ENCODE data around the gene BRWD1.

Gene BRWD1

GRCh38 chr21:39288987-39289386, 24.4 kb downstream of the BRWD1 start:
- no peaks in the 10 kb centered on the region for H3K27me3 ChIP-seq (ENCODE audit: control insufficient read depth in 1 of 2, insufficient read depth in 2 of 2, low read length in 2 of 2)
- peaks cover 22 to 70% of the 10 kb centered on the region in 2 donors for H3K36me3 ChIP-seq (ENCODE audit: control insufficient read depth in 1 of 2, insufficient read depth in 2 of 2, low read length in 2 of 2)
- H3K9ac ChIP-seq (ENCODE audit: low read depth in 1 of 2, low read length in 2 of 2): no peak overlapping the region
- H3K27ac ChIP-seq (ENCODE audit: low read depth, low read length): no peak overlapping the region
- no peaks in the 10 kb centered on the region for H3K9me3 ChIP-seq (ENCODE audit: control insufficient read depth in 1 of 2, low read length in 2 of 2)
- no peaks in the 10 kb centered on the region for H3K4me1 ChIP-seq (ENCODE audit: control insufficient read depth in 1 of 2, insufficient read depth in 2 of 2, low read length in 2 of 2)
- H3K4me3 ChIP-seq (ENCODE audit: low read depth in 1 of 2, low read length in 2 of 2): no peak overlapping the region

GRCh38 chr21:39282911-39283310, 30.5 kb downstream of the BRWD1 start:
- Histone ChIP-seq H3K4me1 (ENCODE audit: control insufficient read depth in 1 of 2, insufficient read depth in 2 of 2, low read length in 2 of 2) (no peaks in the 10 kb centered on the region), H3K9ac (ENCODE audit: low read depth in 1 of 2, low read length in 2 of 2) (no peak overlapping the region), H3K9me3 (ENCODE audit: control insufficient read depth in 1 of 2, low read length in 2 of 2) (no peaks in the 10 kb centered on the region), H3K36me3 (ENCODE audit: control insufficient read depth in 1 of 2, insufficient read depth in 2 of 2, low read length in 2 of 2) (peaks cover 0 to 31% of the 10 kb centered on the region in 2 donors), H3K27ac (ENCODE audit: low read depth, low read length) (no peak overlapping the region), H3K27me3 (ENCODE audit: control insufficient read depth in 1 of 2, insufficient read depth in 2 of 2, low read length in 2 of 2) (no peaks in the 10 kb centered on the region), H3K4me3 (ENCODE audit: low read depth in 1 of 2, low read length in 2 of 2) (no peak overlapping the region)

GRCh38 chr21:39281853-39282252, 31.6 kb downstream of the BRWD1 start:
- Histone ChIP-seq H3K9ac (ENCODE audit: low read depth in 1 of 2, low read length in 2 of 2) (no peak overlapping the region), H3K4me3 (ENCODE audit: low read depth in 1 of 2, low read length in 2 of 2) (no peak overlapping the region), H3K4me1 (ENCODE audit: control insufficient read depth in 1 of 2, insufficient read depth in 2 of 2, low read length in 2 of 2) (no peaks in the 10 kb centered on the region), H3K36me3 (ENCODE audit: control insufficient read depth in 1 of 2, insufficient read depth in 2 of 2, low read length in 2 of 2) (peaks cover 0 to 31% of the 10 kb centered on the region in 2 donors), H3K9me3 (ENCODE audit: control insufficient read depth in 1 of 2, low read length in 2 of 2) (no peaks in the 10 kb centered on the region), H3K27ac (ENCODE audit: low read depth, low read length) (no peak overlapping the region), H3K27me3 (ENCODE audit: control insufficient read depth in 1 of 2, insufficient read depth in 2 of 2, low read length in 2 of 2) (no peaks in the 10 kb centered on the region)

GRCh38 chr21:39281207-39281606, 32.2 kb downstream of the BRWD1 start:
- Histone ChIP-seq H3K9ac (ENCODE audit: low read depth in 1 of 2, low read length in 2 of 2) (no peak overlapping the region), H3K27me3 (ENCODE audit: control insufficient read depth in 1 of 2, insufficient read depth in 2 of 2, low read length in 2 of 2) (no peaks in the 10 kb centered on the region), H3K27ac (ENCODE audit: low read depth, low read length) (no peak overlapping the region), H3K9me3 (ENCODE audit: control insufficient read depth in 1 of 2, low read length in 2 of 2) (no peaks in the 10 kb centered on the region), H3K4me3 (ENCODE audit: low read depth in 1 of 2, low read length in 2 of 2) (no peak overlapping the region), H3K36me3 (ENCODE audit: control insufficient read depth in 1 of 2, insufficient read depth in 2 of 2, low read length in 2 of 2) (peaks cover 0 to 27% of the 10 kb centered on the region in 2 donors), H3K4me1 (ENCODE audit: control insufficient read depth in 1 of 2, insufficient read depth in 2 of 2, low read length in 2 of 2) (no peaks in the 10 kb centered on the region)

GRCh38 chr21:39269620-39270019, 43.8 kb downstream of the BRWD1 start:
- no peak overlapping the region for H3K9ac ChIP-seq (ENCODE audit: low read depth in 1 of 2, low read length in 2 of 2)
- no peak overlapping the region for H3K27ac ChIP-seq (ENCODE audit: low read depth, low read length)
- no peaks in the 10 kb centered on the region for H3K27me3 ChIP-seq (ENCODE audit: control insufficient read depth in 1 of 2, insufficient read depth in 2 of 2, low read length in 2 of 2)
- H3K9me3 ChIP-seq (ENCODE audit: control insufficient read depth in 1 of 2, low read length in 2 of 2): no peaks in the 10 kb centered on the region
- peaks cover 25 to 67% of the 10 kb centered on the region in 2 donors for H3K36me3 ChIP-seq (ENCODE audit: control insufficient read depth in 1 of 2, insufficient read depth in 2 of 2, low read length in 2 of 2)
- no peak overlapping the region for H3K4me3 ChIP-seq (ENCODE audit: low read depth in 1 of 2, low read length in 2 of 2)
- H3K4me1 ChIP-seq (ENCODE audit: control insufficient read depth in 1 of 2, insufficient read depth in 2 of 2, low read length in 2 of 2): no peaks in the 10 kb centered on the region

- peaks cover 28 to 63% of the 10 kb centered on the region in 2 donors for H3K36me3 ChIP-seq (ENCODE audit: control insufficient read depth in 1 of 2, insufficient read depth in 2 of 2, low read length in 2 of 2)
- H3K4me1 ChIP-seq (ENCODE audit: control insufficient read depth in 1 of 2, insufficient read depth in 2 of 2, low read length in 2 of 2): no peaks in the 10 kb centered on the region
- H3K27ac ChIP-seq (ENCODE audit: low read depth, low read length): no peak overlapping the region
- H3K4me3 ChIP-seq (ENCODE audit: low read depth in 1 of 2, low read length in 2 of 2): no peak overlapping the region
- H3K9ac ChIP-seq (ENCODE audit: low read depth in 1 of 2, low read length in 2 of 2): no peak overlapping the region
- no peaks in the 10 kb centered on the region for H3K27me3 ChIP-seq (ENCODE audit: control insufficient read depth in 1 of 2, insufficient read depth in 2 of 2, low read length in 2 of 2)
- H3K9me3 ChIP-seq (ENCODE audit: control insufficient read depth in 1 of 2, low read length in 2 of 2): no peaks in the 10 kb centered on the region
Measured at GRCh38 chr21:39265603-39266002, 47.8 kb downstream of the BRWD1 start.

GRCh38 chr21:39263372-39263771, 50.1 kb downstream of the BRWD1 start:
- H3K27ac ChIP-seq (ENCODE audit: low read depth, low read length): no peak overlapping the region
- no peaks in the 10 kb centered on the region for H3K9me3 ChIP-seq (ENCODE audit: control insufficient read depth in 1 of 2, low read length in 2 of 2)
- H3K9ac ChIP-seq (ENCODE audit: low read depth in 1 of 2, low read length in 2 of 2): no peak overlapping the region
- H3K4me3 ChIP-seq (ENCODE audit: low read depth in 1 of 2, low read length in 2 of 2): no peak overlapping the region
- H3K4me1 ChIP-seq (ENCODE audit: control insufficient read depth in 1 of 2, insufficient read depth in 2 of 2, low read length in 2 of 2): peaks cover 6% of the 10 kb centered on the region in 2 donors
- H3K36me3 ChIP-seq (ENCODE audit: control insufficient read depth in 1 of 2, insufficient read depth in 2 of 2, low read length in 2 of 2): peaks cover 23 to 57% of the 10 kb centered on the region in 2 donors
- H3K27me3 ChIP-seq (ENCODE audit: control insufficient read depth in 1 of 2, insufficient read depth in 2 of 2, low read length in 2 of 2): no peaks in the 10 kb centered on the region

- Histone ChIP-seq H3K36me3 (ENCODE audit: control insufficient read depth in 1 of 2, insufficient read depth in 2 of 2, low read length in 2 of 2) (peaks cover 13 to 33% of the 10 kb centered on the region in 2 donors), H3K4me1 (ENCODE audit: control insufficient read depth in 1 of 2, insufficient read depth in 2 of 2, low read length in 2 of 2) (peaks cover 6 to 10% of the 10 kb centered on the region in 2 donors), H3K4me3 (ENCODE audit: low read depth in 1 of 2, low read length in 2 of 2) (no peak overlapping the region), H3K9ac (ENCODE audit: low read depth in 1 of 2, low read length in 2 of 2) (no peak overlapping the region), H3K9me3 (ENCODE audit: control insufficient read depth in 1 of 2, low read length in 2 of 2) (no peaks in the 10 kb centered on the region), H3K27ac (ENCODE audit: low read depth, low read length) (no peak overlapping the region), H3K27me3 (ENCODE audit: control insufficient read depth in 1 of 2, insufficient read depth in 2 of 2, low read length in 2 of 2) (no peaks in the 10 kb centered on the region)
Measured at GRCh38 chr21:39258207-39258606, 55.2 kb downstream of the BRWD1 start.

GRCh38 chr21:39251326-39251725, 62.1 kb downstream of the BRWD1 start:
- Histone ChIP-seq H3K9me3 (ENCODE audit: control insufficient read depth in 1 of 2, low read length in 2 of 2) (no peaks in the 10 kb centered on the region), H3K36me3 (ENCODE audit: control insufficient read depth in 1 of 2, insufficient read depth in 2 of 2, low read length in 2 of 2) (peaks cover 14 to 34% of the 10 kb centered on the region in 2 donors), H3K27me3 (ENCODE audit: control insufficient read depth in 1 of 2, insufficient read depth in 2 of 2, low read length in 2 of 2) (no peaks in the 10 kb centered on the region), H3K4me3 (ENCODE audit: low read depth in 1 of 2, low read length in 2 of 2) (no peak overlapping the region), H3K4me1 (ENCODE audit: control insufficient read depth in 1 of 2, insufficient read depth in 2 of 2, low read length in 2 of 2) (no peaks in the 10 kb centered on the region), H3K9ac (ENCODE audit: low read depth in 1 of 2, low read length in 2 of 2) (no peak overlapping the region), H3K27ac (ENCODE audit: low read depth, low read length) (no peak overlapping the region)

- H3K4me1 ChIP-seq (ENCODE audit: control insufficient read depth in 1 of 2, insufficient read depth in 2 of 2, low read length in 2 of 2): no peaks in the 10 kb centered on the region
- H3K27ac ChIP-seq (ENCODE audit: low read depth, low read length): no peak overlapping the region
- H3K27me3 ChIP-seq (ENCODE audit: control insufficient read depth in 1 of 2, insufficient read depth in 2 of 2, low read length in 2 of 2): no peaks in the 10 kb centered on the region
- H3K9me3 ChIP-seq (ENCODE audit: control insufficient read depth in 1 of 2, low read length in 2 of 2): no peaks in the 10 kb centered on the region
- H3K4me3 ChIP-seq (ENCODE audit: low read depth in 1 of 2, low read length in 2 of 2): no peak overlapping the region
- H3K9ac ChIP-seq (ENCODE audit: low read depth in 1 of 2, low read length in 2 of 2): no peak overlapping the region
- H3K36me3 ChIP-seq (ENCODE audit: control insufficient read depth in 1 of 2, insufficient read depth in 2 of 2, low read length in 2 of 2): peaks cover 28 to 50% of the 10 kb centered on the region in 2 donors
Measured at GRCh38 chr21:39238275-39238674, 75.2 kb downstream of the BRWD1 start.

- Histone ChIP-seq H3K27ac (ENCODE audit: low read depth, low read length) (no peak overlapping the region), H3K4me3 (ENCODE audit: low read depth in 1 of 2, low read length in 2 of 2) (no peak overlapping the region), H3K27me3 (ENCODE audit: control insufficient read depth in 1 of 2, insufficient read depth in 2 of 2, low read length in 2 of 2) (no peaks in the 10 kb centered on the region), H3K9me3 (ENCODE audit: control insufficient read depth in 1 of 2, low read length in 2 of 2) (no peaks in the 10 kb centered on the region), H3K4me1 (ENCODE audit: control insufficient read depth in 1 of 2, insufficient read depth in 2 of 2, low read length in 2 of 2) (no peaks in the 10 kb centered on the region), H3K36me3 (ENCODE audit: control insufficient read depth in 1 of 2, insufficient read depth in 2 of 2, low read length in 2 of 2) (peaks cover 26 to 65% of the 10 kb centered on the region in 2 donors), H3K9ac (ENCODE audit: low read depth in 1 of 2, low read length in 2 of 2) (no peak overlapping the region)
Measured at GRCh38 chr21:39232861-39233291, 80.6 kb downstream of the BRWD1 start.

All from duodenal mucosa (tissue), 2 donors.